NCI-H1436 (cell line): ENCODE results near the gene NRG3.
"Not testable (repeated sequence)": the region's sequence is repeated elsewhere in the genome, so short reads cannot be mapped to it uniquely, and the experiment has no call there.

Experiments
- DNase-seq: peaks from one replicate; lab custom pipeline; 2025; lab: John Stamatoyannopoulos, UW

Gene NRG3

DNA sequence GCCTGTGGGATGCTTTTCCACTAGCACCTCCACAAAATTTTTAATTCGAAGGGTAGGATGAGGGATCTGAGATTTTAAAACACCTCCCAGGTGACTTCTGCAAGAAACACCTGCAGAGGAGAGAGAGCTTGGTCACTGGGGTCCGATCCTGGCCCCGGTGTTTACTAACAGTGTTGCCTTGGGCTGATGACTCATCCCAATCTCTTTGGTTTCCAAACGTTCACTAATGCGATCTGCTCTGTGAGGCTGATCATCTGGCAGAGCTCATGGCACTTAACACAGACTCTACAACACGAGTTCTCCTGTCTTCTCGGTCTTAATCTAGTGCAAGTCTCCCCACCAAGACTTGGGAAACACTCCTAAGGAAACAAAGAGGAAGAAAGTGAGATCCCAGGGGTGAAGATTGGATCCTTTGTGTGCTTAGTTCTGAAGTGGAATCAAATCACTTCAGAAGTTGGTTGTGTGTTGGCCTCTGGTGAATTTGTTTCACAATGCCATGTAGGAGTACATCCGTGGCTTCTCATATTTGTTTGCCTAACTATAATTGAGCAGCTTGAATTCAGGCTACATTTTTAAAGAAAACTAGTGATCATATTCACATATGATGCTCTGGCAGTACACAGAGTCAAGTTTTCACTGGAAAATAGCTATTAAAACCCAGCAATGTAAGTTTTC, 407.9 kb downstream of the NRG3 start:
- DNase-seq: no peak

DNA sequence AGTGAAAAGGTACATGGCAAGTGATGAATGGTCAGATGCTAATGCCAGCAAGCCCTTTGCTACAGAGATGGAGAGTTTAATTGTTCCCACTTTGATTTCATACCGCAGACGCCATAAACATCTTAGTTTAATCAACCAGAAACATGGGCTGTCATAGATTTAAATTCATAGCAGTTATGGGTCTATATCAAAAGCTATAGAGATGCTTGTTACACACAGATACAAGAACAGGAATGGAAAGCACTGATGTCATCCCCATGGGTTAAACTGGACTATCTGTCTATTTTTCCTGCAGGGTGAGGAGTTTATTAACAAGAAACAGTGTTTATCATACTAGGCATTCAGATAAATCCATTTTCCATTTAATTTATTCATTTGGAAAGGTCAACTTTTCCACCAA, 409.2 kb downstream of the NRG3 start:
- no peak for DNase-seq

DNA sequence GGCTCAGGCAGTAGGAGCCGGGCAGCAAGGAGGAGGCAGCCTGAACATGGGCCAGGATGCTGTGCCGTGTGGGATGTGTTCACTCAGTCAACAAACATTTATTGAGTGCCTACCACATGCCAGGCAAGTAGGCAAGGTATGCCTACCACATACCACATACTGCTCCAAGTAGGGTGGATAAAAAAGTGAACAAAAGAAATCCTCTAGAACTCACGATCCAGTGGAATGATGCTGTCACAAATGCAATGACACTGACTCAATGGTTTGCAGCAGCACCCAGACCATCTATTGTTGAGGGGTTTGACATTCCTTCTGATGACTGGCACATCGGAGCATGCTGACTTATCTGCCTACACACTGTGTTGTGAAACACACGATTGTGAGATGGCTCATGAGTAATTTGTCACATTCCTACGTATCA, 413.5 kb downstream of the NRG3 start:
- no peak for DNase-seq

DNA sequence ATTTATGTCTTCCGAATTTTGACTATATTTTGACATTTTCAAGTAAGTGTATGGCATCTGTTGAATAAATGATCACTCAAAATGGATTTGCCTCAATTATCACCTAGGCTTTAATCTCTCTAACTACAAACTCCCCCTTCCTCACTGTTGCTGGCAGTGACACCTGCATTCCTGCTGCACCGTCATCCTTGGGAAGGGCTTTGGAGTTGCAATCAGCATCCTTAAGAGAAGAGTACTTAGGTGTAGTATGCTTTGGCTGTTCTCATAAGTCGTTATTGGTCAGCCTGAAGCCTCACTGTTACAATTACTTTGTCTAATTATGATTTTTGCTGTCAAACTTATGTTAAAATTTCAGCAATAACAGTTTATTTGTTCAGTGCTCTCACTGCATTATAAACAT, 415.0 kb downstream of the NRG3 start:
- DNase-seq: no peak

DNA sequence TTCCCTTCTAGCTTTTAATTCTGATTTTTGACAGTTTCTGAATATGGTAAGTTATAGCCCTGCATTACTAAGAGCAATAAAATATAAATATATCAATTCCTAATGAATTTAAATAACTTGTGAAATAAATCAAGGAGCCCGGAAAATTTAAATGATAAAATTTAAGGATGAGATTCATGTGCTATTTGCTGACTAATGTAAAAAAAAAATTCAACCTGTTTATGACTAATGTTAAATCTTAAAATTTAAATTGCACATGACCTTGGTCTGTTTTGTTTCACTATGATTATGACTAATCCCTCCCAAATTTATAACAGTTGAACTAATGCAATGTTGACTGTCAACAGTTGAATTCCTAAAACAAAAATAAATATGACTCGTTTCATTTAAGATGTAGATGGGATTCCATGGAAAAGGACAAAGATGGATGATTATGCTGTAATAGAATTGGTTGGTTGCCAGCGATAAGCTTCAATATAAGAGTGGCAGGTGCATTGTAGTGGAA, 419.9 kb downstream of the NRG3 start:
- DNase-seq: no peak

DNA sequence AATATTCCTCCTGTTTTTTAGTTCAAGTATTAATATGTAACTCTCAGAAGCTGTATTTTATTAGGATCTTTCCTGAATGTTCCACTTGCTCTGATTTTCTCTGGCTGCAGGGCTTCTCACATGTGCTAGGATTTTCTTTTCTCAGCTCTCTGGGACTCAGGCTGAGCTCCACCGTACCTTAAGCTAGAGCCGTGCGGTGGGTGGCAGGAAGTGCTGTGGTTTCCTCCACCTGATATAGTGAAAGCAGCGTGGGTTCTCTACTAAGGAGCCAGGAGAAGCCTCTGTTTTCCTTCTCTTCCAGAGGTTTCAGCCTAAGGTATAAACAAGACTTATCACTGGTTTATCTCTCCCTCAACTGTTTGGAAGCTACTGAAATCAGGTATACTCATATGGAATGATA, 433.6 kb downstream of the NRG3 start:
- no peak for DNase-seq

DNA sequence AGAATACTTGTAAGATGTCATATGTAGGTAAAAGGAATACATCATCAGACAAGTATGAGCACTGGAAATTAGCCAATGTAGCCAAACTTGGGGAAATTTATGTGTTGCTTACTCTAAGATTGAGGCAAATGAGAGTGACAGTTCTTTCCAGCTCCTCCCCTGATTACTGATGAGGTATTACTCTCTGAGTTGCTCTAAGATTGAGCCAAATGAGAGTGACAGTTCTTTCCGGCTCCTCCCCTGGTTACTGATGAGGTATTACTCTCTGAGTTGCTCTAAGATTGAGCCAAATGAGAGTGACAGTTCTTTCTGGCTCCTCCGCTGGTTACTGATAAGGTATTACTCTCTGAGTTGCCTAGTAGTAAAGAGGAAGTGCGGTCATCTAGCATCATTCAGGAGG, 435.8 kb downstream of the NRG3 start:
- DNase-seq: no peak

DNA sequence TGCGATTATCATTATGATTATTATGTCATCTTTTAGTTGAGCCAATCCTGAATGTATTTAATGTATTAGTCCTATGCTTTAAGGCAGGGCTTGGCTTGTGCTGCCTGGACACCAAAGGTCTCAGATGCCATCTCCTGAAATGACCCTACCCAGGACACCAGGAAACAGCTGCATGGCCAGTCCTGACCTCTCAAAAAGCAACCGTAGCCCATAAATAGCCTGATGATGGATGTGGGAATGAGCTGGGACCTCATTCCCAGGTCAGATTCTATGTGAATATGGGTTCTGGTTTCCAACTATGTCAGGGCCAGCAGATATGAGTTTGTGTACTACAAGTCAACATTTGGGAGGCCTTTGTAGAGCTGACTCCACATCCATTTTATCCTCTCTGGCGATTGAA, 438.4 kb downstream of the NRG3 start:
- DNase-seq: no peak

DNA sequence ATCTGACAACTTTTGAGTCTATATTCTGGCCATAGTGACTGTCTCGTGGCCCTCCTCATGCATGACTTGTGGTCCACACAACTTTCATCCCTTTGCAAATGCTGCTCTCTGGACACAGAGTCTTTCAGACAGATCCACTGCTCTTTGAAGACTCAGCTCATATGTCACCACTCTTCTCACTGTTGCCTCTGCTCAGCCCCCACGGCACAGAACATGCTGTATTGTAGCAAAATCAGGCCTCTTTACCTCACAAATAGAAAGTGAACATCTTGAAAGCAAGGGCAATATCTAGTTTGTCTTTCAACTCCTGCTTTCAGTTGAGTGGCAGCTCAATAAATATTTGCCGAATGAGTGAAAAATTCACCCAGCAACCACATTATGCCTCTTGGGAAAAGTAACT, 443.5 kb downstream of the NRG3 start:
- DNase-seq: no peak

DNA sequence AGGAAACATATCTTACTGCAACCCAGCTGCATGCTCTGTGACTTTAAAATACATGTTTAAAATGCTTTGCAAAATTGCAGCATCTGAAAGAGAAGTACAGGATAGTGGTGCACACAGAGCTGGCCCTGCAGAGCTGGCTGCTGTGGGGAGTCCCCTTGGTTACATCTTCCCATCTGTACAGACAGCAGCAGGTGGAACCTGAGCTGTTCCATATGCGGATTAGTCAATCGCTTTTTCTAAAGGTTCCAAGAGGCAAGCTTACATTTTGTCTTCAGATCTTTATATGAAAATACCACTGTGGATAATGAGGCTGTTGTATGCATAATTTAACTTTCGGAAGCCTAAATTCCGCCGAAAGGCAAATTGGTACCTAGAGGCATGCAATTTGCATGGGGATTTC, 444.1 kb downstream of the NRG3 start:
- no peak for DNase-seq

DNA sequence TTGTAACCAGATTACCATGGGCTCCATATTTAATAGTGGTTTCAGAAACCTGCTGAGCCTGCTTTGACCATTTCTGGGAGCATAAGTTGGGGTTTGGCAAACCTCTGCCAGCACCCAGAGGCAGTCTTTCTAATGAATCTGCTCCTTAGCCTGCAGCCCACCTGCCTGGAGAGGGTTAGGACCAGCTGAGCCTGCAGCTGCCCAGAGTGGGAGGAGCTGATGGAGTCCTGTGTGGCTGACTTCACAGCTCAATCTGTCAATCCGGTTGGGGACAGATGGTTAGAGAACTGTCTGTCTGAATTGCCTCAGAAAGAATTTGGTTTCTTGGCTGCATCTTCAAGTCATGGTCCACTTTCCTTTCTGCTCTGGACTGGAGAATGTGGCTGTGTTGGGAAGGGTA, 444.6 kb downstream of the NRG3 start:
- no peak for DNase-seq

DNA sequence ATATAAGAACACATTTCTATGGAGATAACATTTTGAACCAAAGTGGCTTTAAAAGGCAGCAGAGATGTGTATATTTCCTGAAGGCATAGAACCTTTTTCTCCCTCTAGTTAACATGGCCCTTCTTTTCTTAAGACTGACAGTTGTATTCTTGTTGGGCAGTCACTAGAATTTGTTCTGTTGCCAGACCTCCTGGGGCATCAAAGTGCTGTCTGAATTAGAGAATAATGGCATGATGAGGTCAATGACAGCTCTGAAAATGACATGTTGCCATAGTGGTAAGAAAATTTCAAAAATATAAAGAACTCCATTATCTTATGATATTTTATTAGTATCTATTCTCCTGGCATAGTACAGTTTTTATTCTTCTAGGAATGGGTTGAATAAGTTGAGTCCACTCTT, 446.7 kb downstream of the NRG3 start:
- DNase-seq: no peak

DNA sequence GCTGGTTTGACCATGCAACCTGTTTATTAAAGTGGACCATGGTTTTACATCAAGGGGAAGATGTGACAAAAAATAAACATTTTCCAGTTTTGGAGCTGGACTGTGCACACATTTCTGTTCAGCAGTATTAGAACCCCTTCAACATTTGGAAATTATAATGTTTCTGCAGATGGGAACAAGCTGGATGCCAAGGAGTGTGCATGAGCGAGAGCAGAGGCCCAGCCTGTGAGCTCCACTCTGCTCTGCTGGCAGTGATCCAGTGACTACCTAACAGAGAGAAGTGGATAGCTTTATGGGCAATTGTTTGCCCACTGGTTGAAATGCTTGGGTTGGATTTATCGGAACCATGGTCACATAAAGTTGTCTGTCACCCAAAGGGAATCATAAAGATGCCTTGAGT, 456.7 kb downstream of the NRG3 start:
- no peak for DNase-seq

DNA sequence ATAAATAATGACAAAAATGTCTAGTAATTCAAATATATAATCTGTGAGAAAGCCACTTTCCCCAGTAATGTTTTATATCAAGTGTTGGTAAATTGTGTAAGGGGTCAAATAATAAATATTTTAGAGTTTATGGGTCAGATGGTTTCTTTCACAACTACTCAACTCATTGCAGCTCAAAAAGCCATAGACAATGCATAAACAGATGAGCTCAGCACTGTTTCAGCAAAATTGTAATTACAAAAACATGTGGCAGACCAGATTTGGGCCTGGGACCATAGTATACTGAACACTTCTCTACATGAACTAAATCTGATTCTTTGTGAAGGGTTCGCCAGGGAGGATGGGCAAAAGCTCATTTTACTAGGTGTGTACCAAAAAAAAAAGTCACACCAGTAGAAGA, 460.8 kb downstream of the NRG3 start:
- no peak for DNase-seq

DNA sequence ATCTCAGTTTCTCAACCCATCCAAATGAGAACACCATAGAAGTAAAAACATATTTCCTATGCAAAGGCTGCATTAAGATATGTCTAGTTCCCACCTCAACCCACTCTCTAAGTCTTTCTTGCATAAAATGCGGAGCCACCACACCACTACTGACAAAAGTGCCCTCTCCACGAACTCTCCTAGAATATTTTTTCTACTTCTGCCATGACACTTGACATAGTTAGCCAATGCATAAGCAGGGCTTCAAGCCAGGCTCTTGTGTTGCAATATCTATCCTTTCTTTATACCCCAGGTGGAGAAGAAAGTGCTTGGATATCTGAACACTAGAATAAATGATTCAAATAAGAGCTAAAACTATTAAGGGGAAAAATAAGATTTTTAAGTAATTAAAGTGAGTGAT, 465.2 kb downstream of the NRG3 start:
- DNase-seq: no peak

DNA sequence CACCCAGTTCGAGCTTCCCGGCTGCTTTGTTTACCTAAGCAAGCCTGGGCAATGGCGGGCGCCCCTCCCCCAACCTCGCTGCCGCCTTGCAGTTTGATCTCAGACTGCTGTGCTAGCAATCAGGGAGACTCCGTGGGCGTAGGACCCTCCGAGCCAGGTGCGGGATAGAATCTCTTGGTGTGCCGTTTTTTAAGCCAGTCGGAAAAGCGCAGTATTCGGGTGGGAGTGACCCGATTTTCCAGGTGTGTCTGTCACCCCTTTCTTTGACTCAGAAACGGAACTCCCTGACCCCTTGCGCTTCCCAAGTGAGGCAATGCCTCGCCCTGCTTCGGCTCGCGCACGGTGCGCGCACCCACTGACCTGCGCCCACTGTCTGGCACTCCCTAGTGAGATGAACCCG, 474.6 kb downstream of the NRG3 start:
- not testable (repeated sequence) for DNase-seq

DNA sequence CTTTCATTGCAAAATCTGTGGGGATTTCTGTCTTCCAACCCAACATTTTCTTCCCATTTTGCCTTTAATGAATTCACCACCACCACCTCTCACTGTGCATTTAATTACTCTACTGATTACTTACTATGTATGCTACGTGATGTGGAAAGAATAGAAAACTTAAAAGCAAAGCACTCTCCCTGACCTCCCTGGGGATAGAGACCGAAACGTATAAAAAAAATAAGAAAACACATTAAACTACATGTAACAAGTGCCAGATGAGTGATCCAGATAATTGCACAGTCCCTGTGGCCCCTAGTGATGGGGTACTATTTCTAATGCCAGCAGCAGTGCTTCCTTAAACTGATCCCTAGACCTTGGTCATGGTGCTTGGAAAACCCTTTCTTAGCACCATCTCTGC, 478.4 kb downstream of the NRG3 start:
- DNase-seq: no peak

DNA sequence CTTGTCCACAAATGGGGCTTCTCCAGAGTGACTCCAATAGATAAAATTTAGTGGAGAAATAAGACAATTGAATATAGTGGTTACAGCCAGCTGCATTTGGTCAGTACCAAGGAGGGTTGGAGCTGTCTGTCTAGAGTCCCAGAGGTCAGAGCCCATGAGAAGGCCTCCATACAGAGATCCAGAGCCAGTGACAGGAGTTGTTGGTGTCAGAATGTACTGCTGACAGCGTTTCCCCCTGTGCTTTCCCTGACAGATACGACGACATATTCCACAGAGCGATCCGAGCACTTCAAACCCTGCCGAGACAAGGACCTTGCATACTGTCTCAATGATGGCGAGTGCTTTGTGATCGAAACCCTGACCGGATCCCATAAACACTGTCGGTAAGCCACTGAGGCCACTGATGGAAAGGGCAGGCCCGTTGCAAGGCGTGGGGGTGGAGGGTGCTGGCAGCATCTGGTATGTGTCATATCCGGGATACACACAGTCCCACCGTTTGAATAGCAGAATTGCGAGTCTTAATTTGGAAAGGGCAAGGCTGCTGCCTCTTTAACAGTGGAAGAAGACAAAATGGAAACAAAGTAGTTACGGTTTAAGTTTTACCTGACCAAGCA, 483.6 kb downstream of the NRG3 start:
- no peak for DNase-seq

DNA sequence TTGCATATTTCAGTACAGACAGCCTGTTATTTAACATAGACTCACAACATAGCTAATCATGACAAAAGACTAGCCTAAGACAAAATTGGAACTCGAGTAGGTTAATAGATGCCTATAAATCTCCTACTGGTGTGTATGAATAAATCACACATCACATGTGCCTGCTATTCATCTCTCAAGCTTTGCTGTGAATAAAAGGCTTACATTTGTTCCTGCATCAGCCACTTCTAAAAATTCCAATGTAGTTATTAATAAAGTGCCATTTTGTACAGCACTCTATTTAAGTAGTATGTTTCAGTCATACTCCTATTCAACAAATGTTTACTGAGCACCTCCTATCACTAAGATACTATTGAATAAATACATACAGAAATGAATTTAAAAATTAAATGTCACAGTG, 486.3 kb downstream of the NRG3 start:
- DNase-seq: no peak

DNA sequence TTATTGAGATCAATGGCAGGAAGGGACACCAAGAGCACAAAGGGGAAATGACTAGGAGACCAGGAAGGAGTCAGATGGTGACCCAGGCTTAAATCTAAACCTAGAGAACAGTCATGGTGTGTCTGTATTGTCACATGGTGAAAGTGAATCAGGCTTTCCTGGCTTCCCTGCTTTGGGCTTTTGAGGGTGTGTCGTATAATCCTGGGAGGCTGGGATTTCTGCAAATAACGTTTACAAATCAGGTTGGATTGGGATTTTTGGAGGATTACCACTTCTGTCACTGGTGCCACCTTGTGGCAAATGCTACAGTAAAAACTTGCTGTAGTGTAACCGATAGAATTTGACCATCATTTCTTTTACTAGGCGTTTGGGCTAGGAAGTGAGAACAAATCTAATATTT, 502.6 kb downstream of the NRG3 start:
- no peak for DNase-seq

DNA sequence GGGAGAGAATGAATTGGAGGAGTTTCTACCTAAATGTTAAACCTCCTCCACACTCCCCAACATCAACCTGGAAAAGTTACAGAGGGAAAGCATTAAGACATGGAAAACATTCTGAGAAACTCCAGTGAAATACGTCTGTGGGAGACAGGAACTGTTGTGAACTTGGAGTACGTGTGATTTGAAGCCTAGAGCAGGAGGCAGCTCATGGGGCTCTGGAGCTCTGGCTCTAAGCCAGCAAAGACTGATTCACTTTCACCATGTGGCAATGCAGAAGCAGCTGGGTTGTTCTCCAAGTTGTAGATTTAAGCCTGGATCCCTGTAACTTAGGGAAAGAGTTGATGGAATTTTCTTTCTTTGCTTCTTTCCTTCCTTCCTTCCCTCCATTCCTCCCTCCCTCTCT, 503.2 kb downstream of the NRG3 start:
- DNase-seq: no peak

DNA sequence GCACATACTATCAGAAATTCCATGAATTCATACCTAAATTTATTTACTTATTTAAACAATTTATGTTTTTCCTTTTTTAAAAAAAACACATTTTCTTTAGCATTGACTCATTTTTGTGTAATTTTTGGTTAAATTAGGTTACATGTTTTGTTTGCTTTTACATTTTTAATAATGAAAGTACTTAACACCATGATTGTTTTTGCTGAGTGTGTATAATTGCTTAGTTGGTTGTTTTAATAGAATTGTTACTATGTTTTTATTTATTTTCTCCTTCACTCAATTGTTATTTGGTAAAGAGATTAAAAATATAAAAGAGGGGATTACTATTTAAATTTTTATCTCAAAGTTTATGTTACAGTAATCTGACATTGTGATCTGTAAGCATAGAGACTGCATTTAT, 508.4 kb downstream of the NRG3 start:
- no peak for DNase-seq

DNA sequence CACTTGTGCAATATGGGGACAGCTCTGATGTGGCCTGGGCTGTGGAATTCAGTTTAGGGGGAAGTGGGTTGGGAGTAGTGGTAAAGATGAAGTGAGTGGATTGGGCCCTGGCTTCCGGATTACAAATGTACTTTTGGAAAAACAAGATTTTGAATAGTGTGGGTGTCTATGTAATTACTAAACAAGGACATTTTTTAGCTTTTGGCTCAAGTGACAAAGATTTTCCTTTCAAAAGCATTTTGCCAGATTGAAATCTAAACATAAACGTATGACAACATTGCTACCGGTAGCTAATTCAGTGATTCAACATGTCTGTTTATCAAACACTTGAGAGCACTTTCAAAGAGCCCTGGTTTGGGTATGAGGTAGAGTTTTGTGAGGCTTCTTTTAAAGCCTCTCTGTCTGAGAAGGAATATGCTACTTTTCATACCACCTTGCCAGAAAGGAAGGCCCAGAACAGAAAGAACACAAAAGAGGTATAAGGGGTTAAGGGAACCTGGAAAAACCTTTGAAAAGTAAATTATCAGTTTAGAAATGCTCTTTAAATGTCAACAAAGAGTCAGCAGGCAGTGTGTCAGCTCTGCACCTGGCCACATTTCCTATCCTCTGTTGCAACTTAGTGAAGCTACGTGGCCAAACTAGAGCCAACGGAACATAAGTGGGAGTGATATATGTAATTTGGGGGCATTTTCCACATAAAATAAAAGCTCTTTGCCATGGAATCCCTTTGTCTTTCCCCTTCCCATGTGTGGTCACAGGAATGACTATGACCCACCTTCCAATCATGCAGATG, 516.1 kb downstream of the NRG3 start:
- no peak for DNase-seq
